Activated CD4-positive, alpha-beta T cell treated with anti-CD3 and anti-CD28 coated beads, Interleukin-2, amount 50 U/mL, for 4 hours (primary cell): Measurements from ENCODE around the gene TTC7B.

Experiments used
- DNase-seq, 2 experiments: peaks; one replicate each; pipeline ENCODE4 v3.0.0-alpha.2; 2020

TTC7B gene

DNA sequence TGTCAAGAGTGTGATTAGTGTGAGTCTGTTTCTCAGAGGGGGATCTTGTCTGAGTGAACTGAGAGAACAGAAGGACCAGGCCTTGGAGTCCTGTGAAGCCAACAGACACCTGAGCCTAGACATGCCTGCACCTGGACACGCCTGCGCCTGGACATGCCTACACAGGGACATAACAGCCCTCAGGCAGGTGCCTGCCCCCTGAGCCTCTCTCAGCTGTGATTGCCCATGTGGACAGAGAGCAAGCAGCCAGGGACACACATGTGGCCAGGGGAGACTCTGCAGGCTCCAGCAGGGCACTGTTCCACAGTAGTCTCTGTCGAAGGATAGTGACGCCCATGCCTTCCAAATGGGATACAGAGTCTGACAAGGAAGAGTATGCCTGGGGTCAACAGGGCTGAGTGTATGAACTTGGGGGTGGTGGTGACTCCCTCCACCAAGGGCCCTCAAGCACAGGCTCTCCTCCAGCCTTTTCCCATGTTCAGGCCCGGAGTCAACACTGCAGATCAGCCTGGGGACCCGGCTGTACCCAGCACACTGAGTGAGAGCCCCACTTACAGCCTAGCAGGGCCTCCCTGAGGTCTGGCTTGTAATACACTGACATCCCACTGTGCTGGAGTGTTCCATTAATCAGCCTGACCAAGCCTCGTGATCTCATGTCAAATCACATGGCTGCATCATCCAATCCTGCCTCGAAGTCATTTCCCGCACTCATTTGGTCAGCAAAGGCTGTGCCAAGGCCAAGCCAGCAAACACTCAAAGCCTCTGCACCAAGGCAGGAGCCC is 246.4 kb downstream of the TTC7B start:
- DNase-seq, result no peak

DNA sequence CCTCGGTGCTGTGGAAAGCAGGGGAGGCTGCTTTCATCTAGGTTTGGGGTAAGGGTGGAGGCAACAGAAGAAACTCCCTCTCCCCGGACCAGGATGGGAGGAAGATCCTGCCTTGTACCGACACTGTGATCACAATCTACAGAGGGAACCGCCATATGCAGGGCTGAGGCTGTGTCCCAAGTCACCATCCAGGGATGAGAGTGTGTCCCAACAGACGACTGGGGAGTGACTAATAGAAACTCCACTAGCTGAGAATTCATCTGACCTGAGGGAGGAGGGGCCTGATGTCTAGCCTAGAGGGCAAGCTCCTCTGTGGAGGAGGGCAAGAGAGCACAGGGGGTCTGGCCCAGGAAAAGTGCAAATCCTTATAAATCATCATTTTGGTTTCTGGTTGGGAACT is 247.0 kb downstream of the TTC7B start:
- DNase-seq, result no peak

DNA sequence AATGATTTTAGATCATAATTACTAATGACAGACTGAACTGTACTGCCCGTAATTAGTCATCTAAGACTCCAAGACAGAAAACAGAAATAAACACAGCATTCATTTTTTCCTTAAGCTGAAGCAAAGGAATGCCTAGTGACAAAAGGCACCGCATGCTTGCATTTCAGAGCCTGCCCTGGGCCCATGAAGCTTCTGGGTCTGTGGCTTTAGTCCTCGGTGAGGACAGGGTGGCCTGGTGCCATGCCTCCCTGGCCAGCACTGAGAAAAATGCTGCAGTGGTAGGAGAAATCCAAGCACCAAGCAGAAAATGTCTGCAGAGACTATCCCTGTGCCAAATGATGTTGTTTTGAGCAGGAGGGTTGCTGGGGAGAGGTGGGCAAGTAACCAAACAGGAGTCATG is 247.8 kb downstream of the TTC7B start:
- no peak for DNase-seq

DNA sequence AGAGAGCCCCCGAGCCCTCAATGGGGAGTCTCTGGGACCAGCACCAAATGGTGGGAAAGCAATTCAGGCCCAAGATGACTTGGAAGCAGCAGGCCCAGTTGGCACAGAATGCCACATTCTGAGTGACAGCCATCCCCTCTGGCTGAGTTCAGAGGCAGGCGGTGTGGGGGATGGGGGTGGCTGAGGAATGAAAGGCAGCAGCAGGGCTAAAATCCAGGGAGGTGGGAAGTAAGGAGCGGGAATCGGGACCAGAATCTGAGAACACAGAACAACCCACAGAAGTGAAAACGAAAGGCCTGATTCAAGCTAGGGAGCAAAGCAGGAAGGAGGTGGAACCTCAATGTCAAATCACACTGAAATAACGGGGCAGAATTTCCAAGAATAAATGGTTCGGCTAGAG is 248.2 kb downstream of the TTC7B start:
- no peak for DNase-seq

DNA sequence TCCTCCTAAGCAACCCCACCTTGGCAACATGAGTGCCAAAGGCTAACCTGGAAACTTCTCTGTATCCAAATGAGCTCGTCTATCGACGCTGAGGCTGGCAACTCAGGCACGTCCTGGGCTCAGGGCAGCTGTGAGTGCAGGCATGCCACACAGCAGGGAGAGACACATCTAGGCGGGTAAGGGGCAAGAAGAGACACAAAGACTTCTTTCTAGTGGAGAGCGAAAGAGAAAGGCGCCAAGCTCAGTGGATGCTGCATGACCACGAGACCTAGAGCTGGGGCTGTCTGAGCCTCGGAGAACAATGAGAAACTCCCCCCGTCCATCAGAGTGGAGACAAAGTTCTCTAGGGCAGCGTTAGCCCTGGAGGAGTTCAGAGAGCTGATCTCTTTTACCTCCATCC is 249.0 kb downstream of the TTC7B start:
- no peak for DNase-seq

DNA sequence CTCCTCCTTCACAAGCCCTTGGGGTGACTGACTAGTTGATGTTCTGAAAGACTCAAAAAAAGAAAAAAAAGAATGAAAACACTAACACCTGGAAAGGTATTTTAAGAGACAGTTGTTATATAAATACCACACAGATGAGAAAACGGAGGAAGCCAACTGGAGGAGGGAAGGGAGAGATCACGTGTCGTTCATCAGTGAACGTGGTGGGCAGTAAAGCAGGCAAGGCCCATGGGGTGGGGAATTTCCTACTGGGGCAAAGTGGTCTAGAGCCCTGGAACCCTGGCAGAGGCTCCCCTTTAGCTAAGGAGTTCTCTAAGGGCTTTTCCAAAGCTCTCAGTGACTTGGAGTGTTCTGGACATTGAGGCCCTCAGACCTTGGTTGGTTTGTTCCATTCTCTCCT is 249.7 kb downstream of the TTC7B start:
- no peak for DNase-seq

DNA sequence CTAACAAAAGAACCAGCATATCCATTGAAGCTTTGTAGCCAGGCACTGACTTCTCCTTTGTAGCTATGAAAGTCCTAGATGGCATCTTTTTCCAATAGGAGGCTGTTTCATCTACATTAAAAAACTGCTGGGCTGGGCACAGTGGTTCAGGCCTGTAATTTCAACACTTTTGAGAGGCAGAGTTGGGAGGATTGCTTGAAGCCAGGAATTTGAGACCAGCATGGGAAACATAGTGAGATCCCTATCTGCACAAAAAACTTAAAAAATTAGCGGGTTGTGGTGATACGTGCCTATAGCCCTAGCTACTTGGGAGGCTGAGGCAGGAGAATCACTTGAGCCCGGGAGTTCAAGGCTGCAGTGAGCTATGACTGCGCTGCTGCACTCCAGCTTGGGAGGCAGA is 251.7 kb downstream of the TTC7B start:
- DNase-seq, result no peak

DNA sequence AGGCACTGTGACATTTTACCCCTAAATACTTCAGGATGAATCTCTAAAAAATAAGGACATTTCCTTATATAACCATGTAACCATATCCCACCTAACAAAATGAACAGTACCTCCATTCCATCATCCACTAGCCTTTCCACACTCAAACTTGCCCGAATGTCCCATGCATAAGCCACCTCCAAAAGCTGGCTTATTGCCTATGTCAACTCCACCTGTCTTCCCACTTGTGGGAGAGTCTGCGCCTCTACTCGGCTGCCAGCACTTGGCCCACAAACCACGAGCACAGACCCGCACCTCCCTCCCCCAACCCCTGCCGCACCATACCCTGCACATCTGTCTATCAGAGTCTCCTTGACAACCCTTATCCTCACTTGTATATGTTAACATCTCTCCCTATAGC is 253.6 kb downstream of the TTC7B start:
- no peak for DNase-seq

DNA sequence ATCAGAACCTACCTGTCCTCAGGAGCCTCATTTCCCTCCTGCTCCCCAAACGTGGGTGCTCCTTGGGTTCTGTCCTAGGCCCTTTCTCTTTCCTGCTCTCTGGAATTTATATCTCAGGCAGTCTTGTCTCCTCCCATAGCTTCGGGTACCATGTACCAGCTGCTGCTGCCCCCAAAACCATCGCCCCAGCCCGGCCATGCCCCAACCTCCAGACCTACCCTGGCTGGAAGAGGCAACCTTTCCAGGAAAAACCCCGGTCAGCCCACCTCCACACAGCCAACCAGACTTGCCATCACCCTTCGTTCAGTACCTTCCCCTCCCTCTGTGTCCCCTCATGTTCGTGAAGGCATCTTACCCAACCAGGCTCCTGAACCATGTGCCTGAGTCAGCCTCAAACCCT is 254.3 kb downstream of the TTC7B start:
- DNase-seq, result no peak

DNA sequence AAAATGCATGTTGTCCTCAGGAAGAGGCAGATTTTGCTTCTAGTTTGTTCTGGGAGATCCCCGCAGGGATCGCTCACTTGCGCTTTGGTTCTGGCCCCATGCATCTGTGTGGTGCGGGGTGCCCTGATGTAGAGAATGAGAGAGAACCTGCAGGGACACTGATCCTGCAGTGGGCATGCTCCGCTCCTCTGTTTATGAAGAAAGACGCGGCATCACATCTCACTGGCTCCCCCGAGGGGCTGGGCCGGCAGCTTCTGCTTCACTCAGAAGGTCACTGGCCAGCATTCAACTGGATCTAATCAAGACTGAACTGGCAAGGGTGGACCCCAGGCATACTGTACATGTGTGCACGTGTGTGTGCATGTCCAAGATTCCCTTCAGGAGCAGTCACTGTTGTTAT is 255.2 kb downstream of the TTC7B start:
- DNase-seq, result no peak

DNA sequence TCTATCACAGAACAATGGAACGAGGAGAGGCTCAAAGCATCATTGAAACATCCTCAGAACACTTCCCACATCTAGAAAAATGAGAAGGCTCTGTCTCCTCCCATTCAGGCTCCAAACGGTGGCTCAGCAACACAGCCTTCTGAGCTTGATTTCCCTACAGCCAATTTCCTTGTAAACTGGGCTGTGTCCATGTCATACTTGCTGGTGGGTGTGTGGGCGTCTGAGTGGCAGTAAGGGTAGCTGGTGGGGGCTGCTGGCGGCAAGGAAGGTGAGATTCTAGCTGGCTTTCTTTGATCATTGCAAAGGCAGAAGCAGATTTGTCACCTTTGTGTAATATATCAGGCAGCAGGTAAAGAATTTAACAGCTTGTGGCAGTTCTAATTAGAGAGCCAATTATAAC is 255.7 kb downstream of the TTC7B start:
- DNase-seq, result no peak

DNA sequence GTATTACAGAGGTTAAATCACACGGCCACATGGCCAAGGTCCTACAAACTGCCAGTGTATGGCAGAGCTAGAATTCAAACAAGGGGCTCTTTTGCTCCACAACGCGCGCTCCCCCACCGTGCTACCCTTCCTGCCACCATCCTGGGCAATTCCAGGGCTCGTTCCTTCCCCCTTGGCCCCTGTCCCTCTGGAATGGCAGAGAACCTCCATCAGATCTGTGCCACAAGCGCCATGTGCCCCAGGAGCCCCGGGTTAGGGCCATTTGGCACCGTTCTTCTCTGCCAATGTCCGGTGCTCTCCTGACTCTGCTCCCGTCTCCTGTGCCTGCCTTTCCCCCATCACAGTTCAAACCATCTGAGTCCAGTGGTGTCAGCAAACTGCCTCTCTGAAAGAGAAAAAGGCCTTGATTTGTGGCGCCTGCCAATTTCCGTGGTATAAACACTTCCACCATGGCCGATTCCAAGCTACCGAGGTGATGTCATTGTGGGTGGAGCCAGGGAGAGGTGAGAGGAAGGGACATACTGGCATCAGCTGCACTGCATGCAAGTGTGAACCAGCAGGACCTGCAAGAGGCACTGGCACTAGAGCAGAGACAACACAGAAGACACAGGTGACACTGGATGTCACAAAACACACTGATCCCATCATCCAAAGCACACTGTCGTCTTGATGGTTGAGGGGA is 256.3 kb downstream of the TTC7B start:
- no peak for DNase-seq

DNA sequence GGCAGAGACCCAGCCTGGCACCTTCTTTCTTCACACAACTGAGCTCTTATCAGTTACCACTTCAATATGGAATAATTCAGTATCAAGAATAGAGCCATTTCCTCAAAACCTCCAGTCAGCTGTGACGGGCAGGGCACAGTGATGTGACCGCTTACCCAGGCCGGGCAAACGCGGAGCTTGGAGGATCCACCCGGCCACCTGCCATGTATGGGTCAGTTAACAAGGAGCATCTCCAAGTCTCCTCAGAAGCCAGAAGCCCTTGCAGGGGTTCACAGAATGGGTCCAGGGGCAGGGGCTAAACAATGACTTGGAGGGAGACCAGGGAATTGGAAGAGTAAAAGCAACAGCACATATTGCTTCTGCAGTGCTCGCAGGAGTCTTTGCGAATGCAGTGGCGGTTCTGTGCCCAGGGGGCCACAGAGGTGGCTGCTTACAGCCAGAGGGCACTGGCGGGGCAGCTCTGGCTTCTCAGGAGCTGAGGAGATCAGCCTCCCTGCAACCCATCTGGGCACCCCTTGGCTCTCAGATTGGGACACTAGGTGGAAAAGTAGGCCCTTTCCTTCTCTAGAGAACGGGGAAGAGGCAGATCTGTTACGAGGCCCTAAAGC is 257.1 kb downstream of the TTC7B start:
- DNase-seq, result no peak

DNA sequence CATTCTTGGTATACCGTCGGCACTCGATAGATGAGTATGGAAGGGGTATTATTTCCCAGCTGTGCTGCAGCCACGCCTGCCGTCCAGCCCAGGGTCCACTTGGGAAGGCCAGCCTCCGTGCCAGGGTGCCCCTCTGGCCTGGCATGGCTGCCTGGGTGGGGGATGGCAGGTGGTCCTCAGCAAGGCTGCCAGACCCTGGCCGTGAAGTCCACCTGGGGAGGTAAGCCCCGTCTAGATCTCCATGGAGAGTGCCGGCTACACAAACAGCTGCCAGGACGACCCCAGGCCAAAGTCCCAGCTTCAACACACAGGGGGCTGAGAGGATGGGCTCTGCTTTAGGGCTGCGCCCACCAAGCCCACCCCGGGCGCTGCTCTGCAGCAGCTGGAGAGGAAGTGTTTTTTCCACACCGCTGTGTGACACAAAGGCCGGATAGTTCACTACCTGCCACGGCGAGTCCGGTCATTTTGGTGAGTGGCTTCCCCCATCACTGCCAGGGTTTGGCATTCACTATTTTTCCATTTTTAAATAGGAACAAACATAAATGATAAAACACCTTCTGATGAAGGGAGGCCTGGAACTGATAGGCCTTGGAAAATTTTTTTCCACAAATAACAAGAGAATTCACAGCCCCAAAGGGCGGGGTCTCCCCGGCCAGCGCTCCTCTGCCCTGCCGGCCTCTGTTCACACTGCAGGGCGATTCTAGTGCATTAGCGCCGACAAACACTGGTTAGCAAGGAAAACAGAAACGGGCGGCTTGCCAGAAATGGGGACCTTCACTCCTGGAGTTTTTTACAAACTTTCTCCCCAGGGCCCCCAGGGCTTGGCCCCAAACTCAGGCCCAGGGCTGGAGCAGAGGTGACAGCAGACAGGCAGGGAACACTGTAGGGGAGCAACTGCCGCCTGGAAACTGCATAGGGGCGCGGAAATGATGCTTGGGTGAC is 257.9 kb downstream of the TTC7B start:
- DNase-seq, result no peak

DNA sequence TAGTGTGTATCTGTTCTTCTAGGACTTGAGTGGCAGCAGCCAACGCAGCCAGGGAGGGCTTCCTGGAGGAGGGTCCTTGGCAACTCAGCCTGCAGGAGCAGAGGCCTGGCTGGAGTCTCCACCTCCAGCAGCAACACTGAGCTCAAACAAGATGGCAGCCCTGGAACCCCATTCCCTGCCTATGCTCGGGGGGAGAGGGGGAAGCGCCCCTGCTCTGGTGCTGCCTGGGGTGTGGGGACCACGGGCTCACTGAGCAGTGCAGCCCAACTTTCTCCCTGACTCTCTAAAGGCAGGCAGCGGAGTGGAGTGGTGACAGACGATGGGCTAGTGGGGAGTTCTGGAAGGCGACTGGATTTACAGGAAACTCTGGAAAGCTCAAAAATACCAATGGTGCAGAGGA is 258.7 kb downstream of the TTC7B start:
- no peak for DNase-seq

DNA sequence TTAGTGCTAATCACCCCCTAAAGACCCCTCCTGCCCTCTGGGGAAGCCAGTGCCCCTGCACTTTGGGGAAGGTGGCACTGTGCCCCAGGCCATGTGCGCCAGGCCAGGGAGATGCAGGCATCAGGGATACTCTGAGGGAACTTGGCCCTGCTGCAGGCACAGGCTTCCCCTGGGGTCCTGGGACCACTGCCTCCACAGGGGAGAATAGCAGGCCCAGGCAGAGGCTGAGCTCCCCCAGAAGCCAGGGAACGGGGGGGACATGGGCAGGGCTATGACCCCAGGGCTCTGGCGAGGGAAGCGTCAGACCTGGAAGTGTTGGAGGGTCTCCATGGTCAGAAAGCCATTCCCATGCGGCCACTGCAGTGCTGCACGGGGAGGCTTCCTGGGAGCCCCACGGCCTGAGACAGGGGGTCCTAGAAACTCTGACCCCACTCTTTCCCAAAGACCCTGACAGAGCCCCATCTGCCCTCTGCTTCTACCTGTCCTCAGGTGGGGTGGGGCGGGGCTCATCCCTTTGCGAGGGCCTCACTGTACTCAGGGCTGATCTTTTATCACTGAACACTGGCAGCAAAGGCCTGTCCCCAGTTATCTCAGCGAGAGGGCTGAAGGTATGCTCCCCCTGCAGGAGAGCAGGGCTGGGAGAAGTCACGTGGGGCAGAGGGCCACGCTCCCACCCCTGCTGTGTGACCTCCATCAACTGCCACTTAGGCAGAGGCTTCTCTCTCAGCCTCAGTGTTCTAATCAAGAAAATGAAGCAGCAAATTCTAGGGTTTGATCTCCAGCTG is 259.4 kb downstream of the TTC7B start:
- no peak for DNase-seq

DNA sequence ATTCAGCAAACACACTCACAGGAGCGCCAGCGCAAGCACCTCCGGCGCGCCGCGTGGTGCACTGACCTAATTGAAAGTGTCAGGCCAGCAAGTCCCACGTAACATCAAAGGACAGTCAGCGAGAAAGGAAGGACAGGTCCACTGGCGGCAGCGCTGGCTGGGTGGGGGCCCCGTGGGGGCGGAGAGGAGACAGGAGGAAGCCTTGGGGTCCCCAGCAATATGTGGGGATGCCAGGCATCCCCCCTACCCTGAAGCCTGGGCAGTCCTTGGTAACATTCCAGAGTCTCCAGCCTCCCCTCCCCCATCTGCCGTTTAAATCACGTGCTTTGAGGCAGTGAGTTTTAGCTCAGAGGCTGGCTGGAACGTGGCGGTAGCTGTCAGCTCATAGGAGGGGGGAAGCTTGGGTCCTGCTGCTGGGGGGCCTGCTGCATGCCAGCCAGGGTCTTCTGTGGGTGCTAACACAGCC is 260.2 kb downstream of the TTC7B start:
- no peak for DNase-seq

DNA sequence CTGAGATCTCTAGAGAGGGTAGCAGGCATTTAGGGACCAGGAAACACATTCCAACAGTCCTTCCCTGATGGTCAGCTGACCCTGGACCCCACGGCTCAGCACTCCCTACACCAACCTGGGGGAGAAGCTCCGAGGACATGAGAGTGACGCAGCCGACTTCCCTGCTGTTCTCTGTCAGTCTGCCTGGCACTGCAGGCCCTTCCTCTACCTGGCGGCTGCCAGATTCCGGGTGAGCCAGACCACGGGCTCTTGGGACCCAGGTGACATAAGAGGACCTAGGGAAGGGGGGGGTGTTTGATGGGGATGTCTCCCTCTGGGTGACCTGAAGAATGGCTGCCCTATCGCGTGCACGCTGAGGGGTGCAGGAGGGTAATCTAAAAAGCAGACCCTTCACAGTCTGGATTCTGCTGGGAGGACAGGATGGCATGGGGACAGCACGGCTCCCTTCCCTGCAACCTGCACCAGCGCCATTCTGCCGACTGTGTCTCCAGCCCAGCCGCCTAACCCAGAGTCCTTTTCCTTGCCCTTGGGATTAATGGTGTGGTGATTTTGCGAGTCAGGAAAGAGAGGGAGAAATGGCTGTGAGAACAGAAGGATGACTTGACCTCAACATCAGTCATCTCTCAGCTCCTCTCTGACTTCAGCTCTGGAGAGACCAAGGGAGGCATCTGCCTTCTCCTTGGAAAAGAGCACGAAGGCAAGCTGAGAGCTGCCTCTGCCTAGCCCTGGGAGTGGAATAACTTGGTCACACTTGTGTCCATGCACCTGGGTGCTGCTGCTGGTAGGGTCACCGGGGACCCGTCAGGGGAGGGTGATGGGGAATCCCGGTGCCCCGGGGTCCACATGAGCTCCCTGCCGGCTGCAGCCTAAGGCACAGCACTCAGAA is 260.9 kb downstream of the TTC7B start:
- no peak for DNase-seq

DNA sequence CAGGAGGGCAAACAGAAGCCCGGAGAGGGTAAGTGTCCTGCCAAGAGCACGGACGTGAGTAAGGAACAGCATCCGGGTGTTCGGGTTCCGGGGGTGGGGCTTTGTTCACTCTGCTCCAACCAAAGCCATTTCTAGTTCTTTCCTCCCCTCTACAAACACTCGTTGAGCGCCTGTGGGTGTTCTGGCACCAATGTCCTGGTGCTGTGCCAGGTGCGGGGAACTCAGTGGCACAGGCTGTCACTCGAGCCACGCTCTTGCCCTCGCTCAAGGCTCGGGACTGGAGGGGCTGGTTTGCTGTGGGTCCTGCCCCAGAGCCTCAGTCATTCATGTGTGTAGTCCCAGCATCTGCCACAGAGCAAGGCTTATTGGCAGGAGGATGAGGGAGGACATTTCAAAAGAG is 261.9 kb downstream of the TTC7B start:
- DNase-seq, result no peak

DNA sequence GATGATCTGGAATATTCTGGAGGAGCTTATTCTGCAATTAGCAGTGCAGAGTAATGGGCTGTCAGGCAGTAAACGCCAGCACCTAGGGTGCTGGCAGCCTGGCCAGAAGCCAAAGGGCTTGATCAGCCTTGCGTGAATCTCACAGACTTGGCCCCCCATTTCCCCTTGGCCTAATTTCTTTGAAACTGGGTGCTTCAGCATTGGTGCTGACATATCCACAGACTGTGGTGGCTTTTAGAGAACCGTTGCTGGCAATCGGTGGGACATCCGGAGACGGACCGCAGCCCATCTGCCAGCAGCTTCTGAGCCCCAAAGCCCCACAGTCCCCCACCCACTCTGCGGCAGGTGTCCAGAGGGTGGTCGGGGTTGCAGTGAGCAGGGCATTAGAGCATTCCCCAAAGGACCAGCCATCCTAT is 262.3 kb downstream of the TTC7B start:
- no peak for DNase-seq

DNA sequence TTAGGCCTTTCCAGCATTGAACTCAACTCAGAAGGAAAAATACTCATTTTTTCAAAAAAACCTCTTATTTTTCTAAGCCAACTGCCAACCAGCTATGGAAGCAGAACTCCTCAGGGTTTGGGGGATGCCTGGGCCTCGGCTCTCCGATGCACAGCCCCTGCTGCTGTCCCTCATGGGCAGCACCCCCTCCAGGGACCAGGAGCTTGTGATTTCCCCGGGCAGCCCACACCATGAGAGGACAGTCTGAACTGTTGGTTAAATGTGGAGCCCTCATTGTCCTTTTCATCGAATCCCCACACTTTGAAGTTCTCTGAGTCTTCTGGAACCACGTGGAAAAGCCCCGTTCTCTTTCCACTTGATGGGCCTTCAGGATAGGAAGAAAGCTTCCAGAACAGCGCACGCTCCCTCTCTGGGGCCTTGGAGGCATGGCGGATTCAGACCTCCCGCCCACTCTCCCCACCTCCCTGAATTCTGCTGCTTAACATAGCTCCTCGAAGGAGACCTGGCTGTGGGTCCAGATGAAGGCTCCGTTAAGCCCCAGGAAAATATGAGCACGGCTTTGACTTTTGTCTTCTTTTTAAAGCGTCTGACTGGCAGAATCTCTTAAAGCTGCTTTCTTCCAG is 262.8 kb downstream of the TTC7B start:
- DNase-seq, result no peak
